Measurements from ENCODE around the gene FIBP.
"Not testable (repeated sequence)": the region's sequence is repeated elsewhere in the genome, so short reads cannot be mapped to it uniquely, and the experiment has no call there.

FIBP gene

DNA sequence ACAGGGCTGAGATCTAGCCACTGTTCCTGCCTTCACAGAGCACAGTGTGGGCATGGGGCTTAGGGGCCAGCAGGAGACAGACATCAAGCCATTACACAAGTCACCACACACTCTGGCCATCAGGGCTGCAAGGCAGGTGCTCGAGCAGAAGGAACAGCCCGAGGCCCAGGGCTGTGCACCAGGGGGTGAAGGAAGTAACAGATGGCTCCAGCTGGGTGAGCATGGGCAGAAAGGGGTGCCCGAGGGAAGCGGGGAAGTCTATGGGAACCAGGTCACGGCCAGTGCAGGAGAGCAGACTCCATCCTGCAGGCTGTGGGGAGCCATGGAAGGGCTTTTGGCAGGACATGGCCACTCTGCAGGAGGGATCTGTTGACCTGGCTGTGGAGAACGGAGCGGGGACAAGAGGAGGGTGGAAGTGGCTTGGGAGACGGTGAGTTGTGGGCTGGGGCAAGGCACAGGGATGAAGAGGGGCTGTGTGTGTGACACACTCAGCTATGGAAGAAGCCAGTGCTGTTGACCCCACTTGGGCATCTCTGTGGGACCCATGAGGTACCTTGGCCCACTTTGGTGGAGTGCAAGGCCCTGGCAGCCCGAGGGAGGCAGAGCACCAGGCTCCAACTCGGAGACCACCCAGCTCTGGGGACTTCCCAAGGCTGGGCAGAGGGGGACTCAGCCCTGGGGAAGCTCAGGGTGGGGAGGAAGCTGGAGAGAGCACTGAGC lies 27.0 kb upstream of the FIBP start:
- DNase-seq (ENCODE audit: low read depth in 2 of 3, low spot score in 2 of 3) = no peak

DNA sequence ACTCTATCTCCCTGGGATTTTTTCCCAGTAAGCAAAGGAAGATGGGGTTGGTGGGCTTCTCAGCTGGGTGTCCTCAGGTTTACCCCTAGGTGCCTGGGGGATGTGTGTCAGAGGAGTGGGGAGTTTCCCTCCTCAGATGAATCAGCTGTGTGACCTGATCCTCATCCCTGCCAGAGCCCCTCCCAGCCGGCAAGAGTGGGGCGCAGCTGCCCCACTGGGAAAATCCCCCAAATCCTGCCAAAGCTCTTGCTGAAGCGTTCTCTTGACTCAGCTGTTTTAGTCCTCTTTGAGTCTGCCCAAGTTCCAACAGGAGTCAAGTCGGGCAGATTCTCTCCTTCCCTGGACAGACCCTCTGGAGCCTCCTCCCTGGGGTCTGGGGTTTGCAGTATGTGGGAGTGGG lies 24.6 kb upstream of the FIBP start:
- no peak for DNase-seq (ENCODE audit: low read depth in 2 of 3, low spot score in 2 of 3)

DNA sequence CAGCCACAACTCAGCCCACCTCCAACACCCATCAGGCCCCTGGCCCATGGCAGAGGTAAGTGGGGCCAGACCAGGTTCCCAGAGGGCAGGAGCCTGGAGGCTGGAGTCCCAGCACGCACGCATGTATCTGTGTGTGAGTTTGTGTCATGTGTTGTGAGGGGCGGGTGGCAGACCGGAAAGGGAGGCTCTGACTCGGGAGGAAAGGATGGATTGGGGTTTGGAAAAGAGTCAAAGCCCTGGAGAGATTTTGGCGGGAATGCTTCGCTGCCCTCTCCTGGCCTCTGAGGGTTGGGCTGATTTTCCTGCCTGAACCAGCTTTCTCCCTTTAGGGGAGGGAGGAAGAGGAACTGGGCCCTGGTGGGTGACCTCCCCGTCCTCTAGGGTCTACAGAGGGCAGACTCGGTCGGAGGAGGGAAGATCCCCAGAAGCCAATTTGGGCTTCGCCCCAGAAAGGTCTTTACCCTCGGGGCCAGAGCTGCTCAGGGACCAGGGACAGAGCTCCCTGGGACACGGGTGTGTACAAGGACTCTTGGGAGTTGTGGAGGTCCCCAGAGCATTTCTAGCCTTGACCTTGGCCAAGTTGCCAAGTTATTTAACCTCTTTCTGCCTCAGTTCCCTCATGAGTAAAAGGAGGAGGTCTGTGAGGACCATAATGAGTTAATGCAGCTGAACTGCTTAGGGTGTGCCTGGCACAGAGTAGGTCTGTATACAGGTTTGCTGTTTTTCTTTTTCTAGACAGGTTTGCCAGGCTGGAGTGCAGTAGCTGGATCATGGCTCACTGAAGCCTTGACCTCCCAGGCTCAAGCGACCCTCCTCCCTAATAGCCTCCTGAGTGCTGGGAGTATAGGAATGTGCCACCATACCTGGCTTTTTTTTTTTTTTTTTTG lies 23.7 kb upstream of the FIBP start:
- DNase-seq (ENCODE audit: low read depth in 2 of 3, low spot score in 2 of 3) = no peak

DNA sequence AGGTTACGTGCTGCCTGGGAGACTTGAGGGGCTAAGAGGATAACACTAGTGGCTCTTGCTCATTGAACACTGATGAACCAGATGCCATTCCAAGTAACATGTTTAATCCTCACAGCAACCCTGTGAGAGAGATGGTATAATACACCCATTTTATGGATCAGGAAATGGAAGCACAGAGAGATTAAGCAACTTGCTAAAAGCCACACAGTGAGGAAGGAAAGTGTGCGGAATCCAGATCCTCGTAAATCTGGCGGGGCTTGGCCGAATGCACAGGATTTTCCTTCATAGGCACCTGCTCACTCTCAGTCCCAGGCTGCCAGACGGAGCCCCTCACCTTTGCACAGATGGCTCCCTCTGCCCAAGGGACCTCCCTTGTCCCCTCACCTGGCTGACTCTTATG lies 19.6 kb upstream of the FIBP start:
- DNase-seq (ENCODE audit: low read depth in 2 of 3, low spot score in 2 of 3) = no peak

DNA sequence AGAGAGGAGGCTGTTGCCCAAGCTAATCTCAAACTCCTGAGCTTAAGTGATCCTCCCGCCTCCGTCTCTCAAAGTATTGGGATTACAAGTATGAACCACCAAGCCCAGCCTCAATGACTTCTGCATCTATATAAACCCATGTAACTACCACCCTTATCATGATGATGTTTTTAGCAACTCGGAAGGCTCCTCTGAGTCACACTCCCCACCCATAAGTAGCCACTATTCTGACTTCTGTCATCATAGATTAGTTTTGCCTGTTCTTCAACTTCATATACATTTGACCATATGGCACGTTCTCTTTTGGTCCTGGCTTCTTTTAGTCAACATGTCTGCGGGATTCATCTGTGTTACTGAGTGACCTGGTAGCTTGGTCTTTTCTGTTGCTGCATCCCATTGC lies 18.3 kb upstream of the FIBP start:
- no peak for DNase-seq (ENCODE audit: low read depth in 2 of 3, low spot score in 2 of 3)

DNA sequence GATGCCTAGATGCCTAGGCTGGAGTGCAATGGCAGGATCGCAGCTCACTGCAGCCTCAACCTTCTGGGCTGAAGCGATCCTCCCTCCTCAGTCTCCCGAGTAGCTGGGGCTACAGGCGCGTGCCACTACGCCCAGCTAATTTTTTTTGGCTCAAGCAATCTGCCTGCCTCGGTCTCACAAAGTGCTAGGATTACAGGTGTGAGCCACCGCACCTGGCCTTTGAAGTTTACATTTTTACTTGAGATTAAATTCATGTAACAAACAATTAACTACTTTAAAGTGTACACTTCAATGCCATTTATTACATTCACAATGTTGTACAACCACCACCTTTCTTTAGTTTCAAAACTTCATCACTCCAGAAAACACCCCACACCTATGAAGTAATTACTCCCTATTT lies 15.4 kb upstream of the FIBP start:
- DNase-seq (ENCODE audit: low read depth in 2 of 3, low spot score in 2 of 3) = no peak

DNA sequence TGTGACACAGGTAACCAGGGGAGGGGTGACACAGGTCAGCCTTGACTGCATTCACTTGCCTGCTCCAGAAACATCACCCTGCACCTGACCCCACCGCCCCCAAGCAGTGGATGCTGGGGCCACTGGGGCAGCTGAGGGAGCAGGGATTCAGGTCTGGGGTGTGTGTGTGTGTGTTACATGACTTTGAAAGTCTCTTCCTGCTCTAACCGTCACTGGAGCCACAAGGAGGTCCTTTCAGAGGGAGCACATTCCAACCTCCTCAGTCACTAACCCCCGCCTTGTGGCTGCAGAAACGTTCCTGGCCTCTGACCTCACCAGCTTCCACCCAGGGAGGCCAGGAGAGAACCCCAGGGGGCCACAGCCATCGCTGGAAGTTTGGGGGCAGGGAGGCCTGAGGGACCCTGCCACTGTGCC lies 14.8 kb upstream of the FIBP start:
- DNase-seq (ENCODE audit: low read depth in 2 of 3, low spot score in 2 of 3) = no peak

DNA sequence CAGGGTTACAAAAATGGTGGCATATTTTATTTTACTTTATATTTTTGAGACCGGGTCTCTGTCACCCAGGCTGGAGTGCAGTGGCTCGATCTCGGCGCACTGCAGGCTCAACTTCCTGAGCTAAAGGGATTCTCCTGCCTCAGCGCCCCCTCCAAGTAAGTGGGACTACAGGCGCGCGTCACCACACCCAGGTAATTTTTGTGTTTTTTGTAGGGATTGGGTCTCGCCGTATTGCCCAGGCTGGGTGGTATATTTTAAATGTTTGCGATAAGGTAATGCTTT lies 12.6 kb upstream of the FIBP start:
- DNase-seq (ENCODE audit: low read depth in 2 of 3, low spot score in 2 of 3) = no peak

DNA sequence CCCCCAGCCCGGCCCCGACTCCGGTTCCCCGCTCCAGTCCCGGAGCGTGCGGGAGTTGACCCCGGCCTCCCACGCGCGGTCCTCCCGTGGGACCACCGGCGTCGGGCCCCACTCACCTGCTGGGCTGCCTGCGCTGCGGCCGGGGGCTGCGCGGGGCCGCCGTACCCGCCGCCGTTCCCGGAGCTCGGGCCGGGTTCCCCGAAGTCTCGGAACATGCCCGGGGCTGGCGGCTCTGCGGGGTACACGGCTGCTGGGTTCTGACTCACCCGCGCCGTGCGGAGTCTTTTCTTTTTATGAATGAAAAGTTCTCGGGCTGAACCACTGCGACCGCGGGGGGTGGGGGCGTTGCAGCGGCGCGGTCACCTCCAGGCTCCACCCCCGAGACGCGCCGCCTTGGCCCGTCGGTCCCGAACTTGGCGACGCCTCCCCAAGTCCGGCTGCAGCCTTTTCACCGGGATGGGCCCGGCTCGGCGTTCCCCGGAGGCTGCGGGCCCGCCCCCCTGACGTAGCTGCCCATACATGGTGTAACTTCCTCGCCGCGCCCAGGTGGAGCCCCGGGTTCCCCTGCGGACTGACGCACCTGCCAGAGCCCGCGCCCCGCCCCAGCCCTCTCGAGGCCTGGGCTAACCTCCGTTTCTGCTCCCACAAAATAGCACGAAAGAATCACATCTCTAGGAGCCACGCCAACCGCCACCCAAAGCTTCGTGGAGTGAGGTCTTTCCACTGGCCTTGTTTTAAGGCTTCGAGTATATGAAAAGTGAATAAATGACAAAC lies 12.0 kb upstream of the FIBP start, which contains the start of gene FOSL1:
Gene FOSL1 (minus strand): TSS at position 264 of the 774 bp plus-strand sequence. CDS start 49 bp downstream, at position 215.
- peak; percentile 82 to 90 (median 90) for DNase-seq (ENCODE audit: low read depth in 2 of 3, low spot score in 2 of 3)

DNA sequence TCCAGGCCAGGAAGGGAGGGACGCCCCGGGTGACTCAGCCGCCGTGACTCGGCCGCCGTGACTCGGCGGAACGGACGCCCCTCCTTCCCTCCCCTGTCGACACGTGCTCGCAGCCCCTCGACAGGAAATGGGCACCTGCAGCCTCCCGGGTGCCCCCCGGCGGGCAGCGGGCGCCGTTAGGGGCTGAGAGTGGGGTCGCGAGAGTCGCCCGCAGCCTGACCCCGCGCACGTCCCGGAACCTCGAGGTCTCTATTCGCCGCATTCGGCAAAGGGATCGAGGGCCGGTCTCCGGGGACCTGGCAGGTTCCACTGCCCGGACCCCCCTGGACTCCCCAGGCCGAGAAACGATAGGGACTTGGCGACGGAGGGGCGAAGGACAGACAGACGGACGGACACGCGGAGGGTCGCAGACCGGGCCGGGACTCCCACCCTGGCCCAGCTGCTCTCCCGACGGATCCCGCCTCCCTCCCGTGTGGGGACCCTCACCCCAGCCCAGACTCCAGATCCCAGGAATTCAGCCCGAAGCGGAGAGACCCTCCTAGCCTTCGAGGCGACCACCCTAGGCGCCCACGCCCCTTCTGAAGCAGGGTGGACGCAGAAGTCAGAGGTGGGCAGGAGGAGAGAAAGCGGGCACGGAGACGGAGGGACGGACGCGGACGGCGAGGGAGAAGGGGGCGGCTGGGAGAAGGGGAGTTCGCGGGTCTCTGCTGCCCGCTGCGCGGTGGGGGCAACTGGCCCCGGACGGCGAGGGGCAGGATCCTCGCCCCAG lies 11.3 kb upstream of the FIBP start:
- peak in 2 of 3 experiments; percentile 64 to 65 for DNase-seq (ENCODE audit: low read depth in 2 of 3, low spot score in 2 of 3)

DNA sequence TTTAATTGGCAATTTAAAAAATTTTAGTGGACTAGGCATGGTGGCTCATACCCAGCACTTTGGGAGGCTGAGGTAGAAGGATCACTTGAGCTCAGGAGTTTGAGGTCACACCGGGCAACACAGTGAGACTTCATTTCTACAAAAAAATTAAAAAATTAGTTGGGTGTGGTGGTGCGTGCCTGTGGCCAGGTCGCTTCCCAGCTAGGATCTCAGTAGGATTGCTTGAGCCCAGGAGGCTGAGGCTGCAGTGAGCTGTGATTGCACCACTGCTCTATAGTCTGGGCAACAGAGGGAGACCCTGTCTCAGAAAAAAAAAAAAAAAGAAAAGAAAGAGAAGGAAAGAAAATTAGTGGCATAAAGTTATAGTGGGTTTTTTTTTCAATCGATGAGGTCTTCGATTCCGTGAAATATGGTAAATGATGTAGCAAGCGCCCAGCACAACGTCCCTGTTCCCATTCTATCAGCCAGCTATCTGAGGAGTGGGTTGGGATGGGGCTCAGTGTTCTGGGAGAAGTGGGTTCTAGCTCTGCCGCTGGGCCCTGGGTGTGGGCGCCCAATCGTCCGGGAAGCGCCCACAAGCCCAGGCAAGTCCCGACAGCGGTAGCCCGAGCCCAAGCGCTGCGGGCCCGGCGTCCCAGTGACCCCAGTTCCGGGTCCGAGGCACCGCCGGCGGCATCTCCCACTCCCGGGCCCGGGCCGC lies 10.5 kb upstream of the FIBP start:
- no peak for DNase-seq (ENCODE audit: low read depth in 2 of 3, low spot score in 2 of 3)

DNA sequence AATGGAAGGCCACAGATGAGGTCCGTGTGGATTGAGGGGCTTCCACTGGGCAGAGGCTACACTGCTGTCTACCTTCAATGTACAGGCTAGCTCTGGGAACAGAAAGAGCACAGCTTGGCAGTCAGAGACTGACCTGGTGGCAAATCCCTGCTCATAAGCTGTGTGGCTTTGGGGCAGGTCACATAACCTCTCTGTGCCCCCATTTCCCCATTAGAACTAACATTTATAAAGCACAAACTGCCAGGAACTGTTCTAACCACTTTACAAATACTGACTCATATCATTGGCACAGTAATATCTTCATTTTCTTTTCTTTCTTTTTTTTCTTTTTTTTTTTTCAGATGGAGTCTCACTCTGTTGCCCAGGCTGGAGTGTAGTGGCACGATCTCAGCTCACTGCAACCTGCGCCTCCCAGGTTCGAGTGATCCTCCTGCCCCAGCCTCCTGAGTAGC lies 8.8 kb upstream of the FIBP start:
- no peak for DNase-seq (ENCODE audit: low read depth in 2 of 3, low spot score in 2 of 3)

DNA sequence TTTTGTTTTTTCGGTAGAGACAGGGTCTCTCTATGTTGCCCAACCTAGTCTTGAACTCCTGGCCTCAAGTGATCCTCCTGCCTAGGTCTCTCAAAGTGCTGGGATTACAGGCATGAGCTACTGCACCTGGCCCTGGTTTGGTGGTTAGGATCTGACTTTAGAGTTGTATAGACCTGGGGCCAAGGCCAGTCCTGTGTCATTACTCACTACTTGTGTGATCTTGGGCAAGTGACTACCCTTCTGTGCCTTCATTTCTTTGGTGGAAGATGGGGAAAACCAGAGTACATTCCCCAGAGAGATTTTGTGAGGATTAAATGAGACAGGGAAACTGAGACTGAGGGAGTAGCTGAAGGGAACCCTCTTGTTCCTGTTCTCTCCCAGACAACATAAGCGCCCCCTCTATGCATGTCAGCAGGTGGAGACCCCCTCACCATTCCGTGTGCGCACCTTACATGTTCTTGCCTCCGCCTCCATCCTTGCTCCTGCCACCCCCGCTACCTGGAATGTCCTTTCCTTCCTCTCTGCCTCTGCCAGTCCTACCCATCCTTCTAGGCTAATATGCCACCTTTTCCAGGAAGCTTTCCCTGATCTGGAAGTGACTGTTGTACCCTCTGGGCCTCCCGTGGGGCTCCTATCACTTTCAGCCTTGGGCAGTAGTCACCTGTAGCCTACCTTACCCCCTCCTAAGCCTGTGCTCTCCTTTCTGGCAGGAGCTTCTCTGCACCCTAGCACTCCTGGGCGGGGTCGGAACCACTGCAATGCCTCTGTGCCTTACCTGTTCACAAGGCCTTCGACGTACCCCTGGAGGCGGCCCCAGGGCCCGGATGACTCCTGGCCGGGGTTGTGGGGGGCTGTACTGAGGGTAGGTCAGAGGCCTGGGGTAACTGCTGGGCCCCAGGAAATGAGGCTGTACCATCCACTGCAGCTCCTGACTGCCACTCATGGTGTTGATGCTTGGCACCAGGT lies 8.0 kb upstream of the FIBP start:
- no peak for DNase-seq (ENCODE audit: low read depth in 2 of 3, low spot score in 2 of 3)

DNA sequence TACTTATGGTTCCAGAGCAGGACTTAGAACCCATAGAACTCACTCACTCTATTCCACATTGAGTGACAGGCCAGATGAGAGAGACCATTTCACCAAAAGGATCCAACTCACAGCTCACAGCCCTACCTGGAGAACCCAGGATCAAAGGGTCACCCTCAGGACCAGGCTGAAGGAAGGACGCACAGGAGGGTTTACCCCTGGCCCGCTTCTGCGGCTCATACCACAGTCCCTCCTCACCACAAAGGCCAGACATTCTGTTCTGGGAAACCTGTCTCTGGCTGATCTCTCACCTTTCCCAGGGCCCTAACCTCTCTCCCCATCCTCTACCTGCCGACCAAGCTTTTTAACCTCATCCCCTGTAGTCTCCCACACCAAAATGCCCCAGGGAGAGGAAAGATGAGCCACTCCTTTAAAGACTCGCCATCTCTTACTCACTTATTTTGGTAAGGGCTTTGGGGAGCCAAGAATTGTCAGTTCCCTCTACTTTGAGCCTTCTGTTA lies 7.3 kb upstream of the FIBP start:
- DNase-seq (ENCODE audit: low read depth in 2 of 3, low spot score in 2 of 3) = no peak

DNA sequence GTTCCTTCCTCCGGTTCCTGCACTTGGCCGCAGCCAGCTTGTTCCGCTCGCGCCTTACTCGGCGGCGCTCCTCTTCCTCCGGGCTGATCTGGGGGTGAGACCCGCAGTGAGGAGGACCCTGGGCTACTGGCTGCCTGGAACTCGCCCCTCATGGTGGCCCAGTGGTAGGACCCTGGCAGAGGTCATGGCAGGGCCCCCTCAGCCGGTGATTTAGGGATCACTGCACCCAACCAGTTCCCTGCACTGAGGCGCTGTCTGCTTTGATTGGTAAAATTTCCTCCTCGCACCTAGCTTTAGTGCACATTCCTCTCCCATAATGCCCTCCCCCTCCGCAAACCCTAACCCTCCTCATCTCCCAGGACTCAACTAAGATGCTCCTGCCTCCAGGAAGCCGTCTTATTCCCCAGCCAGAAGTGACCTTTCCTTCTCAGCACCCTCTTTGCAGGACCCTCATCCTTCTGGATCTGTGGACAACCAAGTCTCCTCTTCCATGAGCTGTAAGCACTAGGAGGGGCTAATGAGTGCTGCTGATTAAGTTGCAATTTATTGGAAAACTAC lies 5.8 kb upstream of the FIBP start:
- no peak for DNase-seq (ENCODE audit: low read depth in 2 of 3, low spot score in 2 of 3)

DNA sequence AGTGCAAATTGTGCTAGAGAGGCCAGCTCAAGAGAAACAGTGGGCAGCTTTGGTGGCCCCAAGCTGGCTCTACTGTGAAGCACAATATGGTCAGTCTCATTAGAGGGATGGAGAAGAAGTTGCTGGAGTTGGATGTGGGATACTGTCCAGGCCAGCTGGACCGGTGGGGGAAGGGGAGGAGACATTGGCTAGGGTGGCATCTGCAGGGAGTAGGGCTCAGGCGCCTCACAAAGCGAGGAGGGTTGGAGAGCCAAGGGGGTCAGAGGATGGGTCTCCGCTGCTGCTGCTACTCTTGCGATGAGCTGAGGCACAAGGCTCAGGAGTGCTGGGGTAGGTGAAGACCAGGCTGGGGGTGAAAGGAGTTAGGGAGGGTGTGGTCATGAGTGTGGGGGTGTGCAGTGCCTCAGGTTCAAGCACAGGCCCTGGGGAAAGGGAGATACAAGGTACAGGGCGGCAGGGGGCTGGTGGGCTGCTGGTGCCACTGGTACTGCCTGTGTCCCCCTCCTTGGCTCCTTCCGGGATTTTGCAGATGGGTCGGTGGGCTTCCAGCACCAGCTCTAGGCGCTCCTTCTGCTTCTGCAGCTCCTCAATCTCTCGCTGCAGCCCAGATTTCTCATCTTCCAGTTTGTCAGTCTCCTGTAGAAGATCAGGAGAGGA lies 4.5 kb upstream of the FIBP start:
- DNase-seq (ENCODE audit: low read depth in 2 of 3, low spot score in 2 of 3) = no peak

DNA sequence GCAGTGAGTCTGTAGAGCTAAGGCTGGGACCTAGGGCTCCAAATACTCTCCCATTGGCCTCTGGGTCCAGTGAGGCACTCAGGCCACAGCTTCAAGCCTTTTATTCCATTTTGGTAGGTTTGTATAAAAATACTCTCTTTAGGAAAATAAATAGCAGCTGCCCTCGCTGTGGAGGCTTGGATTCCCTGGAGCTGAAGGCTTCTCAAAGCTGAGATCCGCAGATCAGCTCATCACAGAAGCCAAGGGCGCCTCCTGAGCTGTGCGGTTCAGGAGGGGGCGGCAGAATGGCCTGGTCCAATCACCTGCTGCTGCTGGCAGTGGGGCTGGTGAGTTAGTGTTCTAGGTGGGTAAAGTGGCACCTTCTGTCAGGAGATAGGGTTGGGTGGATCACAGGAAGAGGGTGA lies 3.9 kb upstream of the FIBP start:
- not testable (repeated sequence) for DNase-seq (ENCODE audit: low read depth in 2 of 3, low spot score in 2 of 3)
